Embryonic facial prominence (tissue), 1 donor: ENCODE data around the gene WNT7A.

ENCODE experiments used
- DNase-seq: peaks from one replicate; pipeline ENCODE4 v3.0.0-alpha.2; 2016; ENCODE audit errors: extremely low spot score

Gene WNT7A

GRCh38 chr3:13792512-13793371, 87.1 kb downstream of the WNT7A start:
- no peak for DNase-seq

GRCh38 chr3:13792051-13792490, 87.8 kb downstream of the WNT7A start:
- DNase-seq, result no peak

GRCh38 chr3:13791198-13792050, 88.4 kb downstream of the WNT7A start:
- DNase-seq, result no peak

GRCh38 chr3:13790376-13791197, 89.3 kb downstream of the WNT7A start:
- no peak for DNase-seq

DNA sequence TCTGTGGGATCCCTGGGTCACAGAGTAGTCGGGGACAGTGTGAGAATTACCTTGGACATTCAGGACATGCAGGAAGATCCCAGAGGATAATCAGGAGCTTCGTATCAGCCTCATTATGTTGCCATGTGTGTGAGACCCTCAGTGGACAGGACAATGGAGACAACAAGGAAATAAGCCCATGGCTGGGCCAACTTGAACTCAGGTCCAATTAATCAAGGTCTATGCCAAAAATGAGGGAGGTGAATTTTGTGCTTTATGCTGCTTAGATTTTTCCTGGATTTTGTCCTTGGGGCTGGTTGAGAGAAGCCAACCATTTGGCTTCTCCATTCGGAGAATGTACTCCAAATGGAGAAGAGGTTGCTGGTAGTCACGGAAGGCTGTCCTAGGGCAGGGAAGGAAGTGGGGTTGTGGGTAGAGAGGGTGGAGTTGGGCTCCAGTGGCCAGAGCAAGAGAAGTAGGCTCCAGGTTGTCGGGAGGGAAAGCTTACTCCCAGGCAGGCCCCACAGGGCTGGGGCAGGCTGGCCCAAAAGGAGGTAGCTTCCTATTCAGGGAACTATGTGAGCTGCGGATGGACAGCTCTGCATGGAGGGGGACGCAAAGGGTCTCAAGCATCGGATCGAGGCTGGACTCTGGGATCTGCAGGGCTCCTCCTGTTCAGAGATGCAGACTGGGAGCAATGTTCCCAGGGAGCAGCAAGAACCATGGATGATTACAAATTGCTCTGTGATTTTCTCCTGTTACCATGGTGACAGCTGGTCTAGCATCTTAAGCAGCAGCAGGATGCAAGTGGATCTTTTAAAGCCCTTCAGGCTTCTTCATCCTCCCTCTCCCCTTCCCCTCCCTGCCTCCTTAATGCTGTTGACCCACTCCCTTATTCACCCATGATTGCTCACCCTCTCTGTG, 91.1 kb downstream of the WNT7A start:
- DNase-seq, result no peak

GRCh38 chr3:13787533-13788132, 92.2 kb downstream of the WNT7A start:
- no peak for DNase-seq

DNA sequence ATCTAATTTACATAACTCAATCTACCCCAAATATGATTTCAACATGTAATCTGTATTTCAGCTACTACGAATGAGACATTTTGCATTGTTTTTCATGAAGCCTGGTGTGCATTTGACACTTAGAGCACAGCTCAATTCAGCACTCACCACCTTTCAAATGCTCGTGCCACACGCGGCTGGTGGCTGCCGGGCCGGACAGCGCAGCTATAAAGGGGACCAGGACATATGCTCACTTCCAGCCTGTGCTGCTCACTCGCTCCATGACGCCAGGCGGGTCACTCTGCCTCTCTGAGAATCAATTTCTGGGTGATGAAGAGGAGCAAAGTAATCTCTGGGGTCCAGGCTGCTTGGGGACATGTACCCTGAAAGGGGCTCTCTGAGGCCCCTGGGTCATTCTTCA, 93.1 kb downstream of the WNT7A start:
- no peak for DNase-seq

- DNase-seq, result no peak
These were observed 93.9 kb downstream of the WNT7A start for GRCh38 chr3:13785853-13786436.

DNA sequence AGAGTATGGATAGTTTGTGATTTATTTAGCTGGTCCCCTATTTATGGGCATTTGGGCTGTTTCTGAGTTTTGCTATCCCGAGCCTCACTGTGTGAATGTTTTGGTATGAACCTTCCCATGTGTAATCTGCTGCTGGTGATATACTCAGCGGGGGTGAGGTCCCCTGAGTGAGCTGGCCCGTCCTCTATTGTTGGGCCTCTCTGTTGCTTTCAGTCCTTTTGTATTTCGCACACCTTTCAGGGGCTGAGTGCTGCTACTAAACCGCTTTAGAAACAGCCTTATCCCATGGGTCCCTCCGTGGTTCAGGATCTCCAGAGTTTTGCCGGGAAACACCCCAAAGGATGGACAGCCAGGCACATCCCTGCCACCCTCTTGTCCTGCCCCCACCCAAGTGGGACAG, 94.5 kb downstream of the WNT7A start:
- DNase-seq, result no peak

- no peak for DNase-seq
These were observed 96.4 kb downstream of the WNT7A start for GRCh38 chr3:13783476-13783875.

GRCh38 chr3:13782501-13782900, 97.4 kb downstream of the WNT7A start:
- DNase-seq, result no peak

- no peak for DNase-seq
These were observed 98.5 kb downstream of the WNT7A start for GRCh38 chr3:13781417-13781816.

GRCh38 chr3:13780432-13781176, 99.3 kb downstream of the WNT7A start:
- DNase-seq, result no peak

DNA sequence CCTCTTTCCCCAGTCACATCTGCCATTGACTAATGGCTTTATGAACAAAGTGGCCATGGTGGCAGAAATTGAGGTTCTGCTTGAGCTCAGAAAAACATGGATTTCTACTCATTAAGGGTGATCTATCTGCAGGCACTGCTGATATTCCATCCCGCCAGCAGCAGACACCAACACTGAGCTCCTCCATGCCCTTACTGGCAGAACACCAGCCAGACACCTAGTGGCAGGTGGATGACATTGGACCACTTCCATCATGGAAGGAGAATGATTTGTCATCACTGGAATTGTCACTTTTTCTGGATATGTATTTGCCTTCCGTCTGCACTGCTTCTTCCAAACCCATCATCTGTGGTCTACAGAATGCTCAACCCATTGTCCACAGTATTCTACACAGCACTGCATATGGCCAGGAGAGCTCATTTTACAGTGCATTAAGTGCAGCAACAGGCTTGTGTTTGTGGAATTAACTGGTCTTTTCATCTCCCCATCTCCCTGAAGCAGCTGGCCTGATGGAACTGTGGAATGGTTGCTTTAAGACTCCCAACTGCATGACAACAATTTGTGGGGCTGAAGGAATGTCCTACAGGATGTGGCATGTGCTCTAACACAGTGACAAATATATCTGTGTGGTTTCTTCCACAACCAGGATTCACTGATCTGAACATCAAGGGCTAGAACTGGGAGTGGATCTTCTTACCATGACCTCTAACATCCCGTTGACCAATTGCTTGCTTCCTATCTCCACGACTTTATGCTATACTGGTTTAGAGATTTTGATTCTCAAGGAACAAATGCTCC, 103.4 kb downstream of the WNT7A start:
- DNase-seq, result no peak

- DNase-seq, result no peak
These were observed 106.8 kb downstream of the WNT7A start for GRCh38 chr3:13772885-13773745.

DNA sequence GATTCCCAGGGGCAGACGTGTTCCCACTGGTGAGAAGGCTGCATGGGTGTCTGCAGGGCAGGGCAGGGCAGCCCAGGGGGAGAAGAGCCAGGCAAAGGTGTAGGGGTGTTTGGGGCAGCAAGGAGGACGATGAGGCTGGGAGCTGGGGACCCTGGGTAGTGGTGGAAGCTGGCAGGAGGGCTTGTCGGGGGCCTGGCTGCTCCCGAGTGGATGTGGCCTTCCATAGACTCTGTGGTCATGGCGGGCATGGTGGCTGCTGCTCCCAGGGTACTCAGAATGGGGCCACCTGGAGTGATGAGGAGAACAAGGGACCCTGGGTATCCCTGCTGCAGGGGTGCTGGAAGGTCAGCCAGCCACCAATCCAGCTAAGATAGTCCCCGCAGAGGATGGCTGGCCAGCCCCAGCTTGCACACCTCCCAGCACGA, 107.5 kb downstream of the WNT7A start:
- DNase-seq, result no peak

- DNase-seq, result no peak
These were observed 108.4 kb downstream of the WNT7A start for GRCh38 chr3:13771496-13771895.
